Measurements from ENCODE around the gene RHBDL1. TPM values are rescaled to one million over a fixed set of nuclear protein-coding genes. Genes with fewer than 3 reads are reported as not detected.

Gene RHBDL1
- total and polyA plus RNA-seq, 2 of the 8 experiments (the other 6 are each of a cell fraction or from before 2014, with no cell fraction given): 4.0 to 8.1 TPM

DNA sequence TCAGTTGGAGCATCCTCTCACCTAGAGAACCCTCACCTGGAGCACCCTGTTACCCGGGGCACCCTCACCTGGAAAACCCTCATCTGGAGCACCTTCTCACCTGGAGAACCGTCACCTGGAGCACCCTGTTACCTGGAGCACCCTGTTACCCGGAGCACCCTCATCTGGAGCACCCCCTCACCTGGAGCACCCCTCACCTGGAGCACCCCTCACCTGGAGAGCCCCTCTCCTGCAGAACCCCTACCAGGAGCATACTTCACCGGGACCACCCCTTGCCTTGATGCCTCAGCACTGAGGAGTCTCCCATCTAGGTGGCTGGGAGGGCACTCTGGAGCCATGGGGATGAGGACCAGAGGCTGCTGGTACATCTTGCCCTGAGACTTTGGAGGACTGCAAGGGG, 33.5 kb downstream of the RHBDL1 start:
- Histone ChIP-seq H3K4me2 (ENCODE audit: insufficient read depth in 1 of 2, low read depth in 2 of 2, low read length in 2 of 2) (no peak overlapping the region), H3K23me2 (ENCODE audit: low read depth, low read length) (peaks cover 12% of the 10 kb centered on the region; the same call in 1 of the 2 replicates), H2AFZ (ENCODE audit: low read length) (no peak overlapping the region), H3K18ac (ENCODE audit: extremely low read depth, low read length) (no peak overlapping the region), H2BK12ac (ENCODE audit: low read depth, low read length) (no peak overlapping the region), H4K5ac (ENCODE audit: insufficient read length, low read depth, low read length) (no peak overlapping the region), H3K27ac (ENCODE audit: low read depth, low read length) (no peak overlapping the region), H2BK15ac (ENCODE audit: low read length) (no peak overlapping the region), H3K23ac (ENCODE audit: insufficient read length) (no peak overlapping the region), H4K91ac (replicated peaks; ENCODE audit: insufficient read length, low read length) (no peak overlapping the region), H3K79me1 (ENCODE audit: low read depth, low read length) (no peaks in the 10 kb centered on the region), H3K79me2 (ENCODE audit: control insufficient read depth in 1 of 2, insufficient read depth in 2 of 2, low read length in 2 of 2) (no peaks in the 10 kb centered on the region), H2BK20ac (ENCODE audit: low read length) (no peak overlapping the region), H4K8ac (ENCODE audit: extremely low read depth, insufficient read depth, low read length) (no peak overlapping the region), H3K9ac (replicated peaks in 1 of 4; ENCODE audit: extremely low read depth in 1 of 4, low read depth in 3 of 4, low read length in 3 of 4) (no peak overlapping the region), H2BK120ac (replicated peaks; ENCODE audit: low read depth, low read length) (no peak overlapping the region), H3K9me3 (ENCODE audit: insufficient read depth in 2 of 2, low read depth in 1 of 2, low read length in 1 of 2) (no peaks in the 10 kb centered on the region), H3K14ac (ENCODE audit: insufficient read length) (no peak overlapping the region), H2BK5ac (ENCODE audit: low read depth, low read length) (no peak overlapping the region), H3K27me3 (replicated peaks in 1 of 4; ENCODE audit: control insufficient read depth in 3 of 4, extremely low read depth in 1 of 4, insufficient read depth in 3 of 4, low read length in 3 of 4) (peaks cover 29 to 67% (median 52%) of the 10 kb centered on the region in 4 experiments), H3K4ac (replicated peaks; ENCODE audit: insufficient read length, low read depth, low read length) (no peak overlapping the region), H3K36me3 (ENCODE audit: control insufficient read depth in 2 of 4, insufficient read depth in 4 of 4, low read length in 3 of 4) (no peaks in the 10 kb centered on the region), H2AK5ac (ENCODE audit: low read depth, low read length) (no peak overlapping the region), H3K56ac (replicated peaks; ENCODE audit: insufficient read length, low read depth, low read length) (no peak overlapping the region), H3K4me1 (replicated peaks in 1 of 4; ENCODE audit: control insufficient read depth in 3 of 4, insufficient read depth in 4 of 4, low read length in 3 of 4) (peaks cover 0 to 9% (median 5%) of the 10 kb centered on the region in 4 experiments; a peak in 4 of 7 replicates), H3K4me3 (ENCODE audit: extremely low read depth in 1 of 4, insufficient read depth in 2 of 4, low read depth in 3 of 4, low read length in 4 of 4) (no peak overlapping the region), H4K20me1 (replicated peaks in 1 of 2; ENCODE audit: control insufficient read depth in 1 of 2, insufficient read depth in 2 of 2, low read length in 2 of 2) (peaks cover 3 to 13% of the 10 kb centered on the region in 2 experiments)
- FAIRE-seq (no peak), DNase-seq (ENCODE audit: low read depth in 1 of 2, low spot score in 2 of 2) (no peak)
- ChIA-PET CTCF (ENCODE audit: partially characterized antibody) (interaction anchor here (1.0 to 33.4 kb wide), 5 partner anchors 27 to 349 kb away, joined by 3 to 977 read pairs (median 10); partner anchors contain the start of genes ANTKMT, CCDC78, CHTF18 and CIAO3), POLR2A (ENCODE audit: partially characterized antibody) (interaction anchor here (0.6 to 20.9 kb wide), 3 partner anchors 13 to 76 kb away, joined by 3 to 353 read pairs (median 3); partner anchors contain the start of genes ANTKMT, CCDC78 and HAGHL)
- WGBS, 2 experiments (ENCODE audit: extremely low coverage in 1 of 2, insufficient coverage in 1 of 2, insufficient read length in 1 of 2, insufficient replicate concordance in 2 of 2, low coverage in 1 of 2, low lambda C conversion rate in 2 of 2, missing lambda C conversion rate in 1 of 2): 62% methylated on average over 3 of the region's 4 CpGs; no CpG with 5 or more reads in 1 of the 2 experiments
- TF ChIP-seq YY1 (IDR thresholded peaks at IDR 0.05; ENCODE audit: low read depth, low read length) (no peak), ZNF274 (IDR thresholded peaks at IDR 0.05; ENCODE audit: borderline replicate concordance, extremely low read depth, low read length) (no peak), EZH2 (IDR thresholded peaks at IDR 0.05; ENCODE audit: low read depth, low read length, severe bottlenecking) (no peak), KDM5A (IDR thresholded peaks at IDR 0.05; ENCODE audit: low read length) (no peak), JUND (IDR thresholded peaks at IDR 0.05; ENCODE audit: low read length) (no peak), ATF3 (IDR thresholded peaks at IDR 0.05; ENCODE audit: insufficient read depth, low read depth, low read length) (no peak), RXRA (IDR thresholded peaks at IDR 0.05; ENCODE audit: insufficient read depth, low read depth, low read length) (no peak), FOSL1 (IDR thresholded peaks at IDR 0.05; ENCODE audit: insufficient read depth, low read depth, low read length) (no peak), PHF8 (conservative IDR thresholded peaks at IDR 0.05; ENCODE audit: low read depth, low read length) (no peak), SAP30 (IDR thresholded peaks at IDR 0.05; ENCODE audit: insufficient read depth, insufficient replicate concordance, low read length) (no peak)
- TF ChIP-seq, protein P1, sequence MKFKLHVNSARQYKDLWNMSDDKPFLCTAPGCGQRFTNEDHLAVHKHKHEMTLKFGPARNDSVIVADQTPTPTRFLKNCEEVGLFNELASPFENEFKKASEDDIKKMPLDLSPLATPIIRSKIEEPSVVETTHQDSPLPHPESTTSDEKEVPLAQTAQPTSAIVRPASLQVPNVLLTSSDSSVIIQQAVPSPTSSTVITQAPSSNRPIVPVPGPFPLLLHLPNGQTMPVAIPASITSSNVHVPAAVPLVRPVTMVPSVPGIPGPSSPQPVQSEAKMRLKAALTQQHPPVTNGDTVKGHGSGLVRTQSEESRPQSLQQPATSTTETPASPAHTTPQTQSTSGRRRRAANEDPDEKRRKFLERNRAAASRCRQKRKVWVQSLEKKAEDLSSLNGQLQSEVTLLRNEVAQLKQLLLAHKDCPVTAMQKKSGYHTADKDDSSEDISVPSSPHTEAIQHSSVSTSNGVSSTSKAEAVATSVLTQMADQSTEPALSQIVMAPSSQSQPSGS (IDR thresholded peaks at IDR 0.05; ENCODE audit: low read length): no peak
